Muscle of back (tissue), 11 donors: ENCODE measurements around the gene CRACR2A. TPM values are rescaled to one million over a fixed set of nuclear protein-coding genes. Genes with fewer than 3 reads are reported as not detected.

Source experiments
- DNase-seq, 3 donors: peaks; one replicate each; pipeline versions ENCODE4 v3.0.0 to v3.0.0-alpha.2; 2013
- polyA plus RNA-seq, 10 donors: library from polyadenylated mRNA; unstranded; fragments of 120-200 nt; gene quantifications; one replicate each; pipeline ENCODE4 v1.2.1, GENCODE V29; 2013; ENCODE audit not compliant: insufficient read length in 10 of 10

The CRACR2A gene
- polyA plus RNA-seq, 10 donors, result 1.0 to 2.6 (median 1.6) TPM

DNA sequence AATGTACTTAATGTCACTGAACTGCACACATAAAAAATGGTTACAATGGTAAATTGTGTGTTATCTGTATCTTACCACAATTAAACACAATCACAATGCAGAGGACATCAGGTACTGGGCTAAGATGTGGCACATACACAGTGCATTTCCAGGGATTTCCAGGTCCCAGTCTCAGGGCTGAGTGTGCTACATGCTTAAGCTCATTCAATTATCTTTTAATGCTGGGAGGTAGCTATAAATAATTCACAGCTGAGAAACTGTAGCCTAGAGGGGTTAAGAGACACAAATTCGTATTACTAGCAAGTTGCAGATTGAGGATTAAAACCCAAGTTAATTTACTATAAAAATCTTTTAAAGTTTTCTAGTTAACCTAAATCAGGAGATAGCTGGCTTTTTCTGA is 67.1 kb downstream of the CRACR2A start:
- no peak for DNase-seq

DNA sequence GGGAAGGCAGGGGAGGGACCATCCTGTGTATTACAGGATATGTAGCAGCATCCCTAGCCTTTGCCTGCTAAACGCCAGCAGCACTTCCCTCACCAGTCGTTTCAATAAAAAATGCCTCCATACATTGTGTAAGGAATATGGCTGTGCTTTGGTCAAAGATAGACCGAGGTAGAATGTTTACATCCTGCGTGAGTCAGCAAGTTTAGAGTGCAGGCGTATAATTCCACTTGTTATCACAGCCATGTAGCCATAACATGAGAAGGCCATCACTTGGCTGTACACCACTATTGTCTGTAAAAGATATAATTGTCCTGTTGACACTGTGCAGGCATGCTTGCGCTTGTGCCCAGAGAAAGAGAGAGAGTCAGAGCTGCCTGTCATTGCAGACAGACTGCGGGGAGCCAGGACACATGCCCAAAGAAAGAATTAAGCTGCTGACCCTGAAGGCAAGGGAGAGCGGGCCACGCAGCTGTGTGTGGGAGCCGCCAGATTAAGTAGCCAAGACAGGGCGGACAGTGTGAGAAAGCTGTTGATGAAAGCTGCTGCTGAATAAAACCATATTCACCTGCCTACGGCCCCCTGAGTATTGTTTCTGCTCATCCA is 68.4 kb downstream of the CRACR2A start:
- peak in 1 of 3 donors; percentile 16 for DNase-seq

GRCh38 chr12:3683670-3684069 is 69.2 kb downstream of the CRACR2A start:
- DNase-seq, result no peak

- no peak for DNase-seq
Observed at GRCh38 chr12:3681595-3682061, 71.3 kb downstream of the CRACR2A start.

DNA sequence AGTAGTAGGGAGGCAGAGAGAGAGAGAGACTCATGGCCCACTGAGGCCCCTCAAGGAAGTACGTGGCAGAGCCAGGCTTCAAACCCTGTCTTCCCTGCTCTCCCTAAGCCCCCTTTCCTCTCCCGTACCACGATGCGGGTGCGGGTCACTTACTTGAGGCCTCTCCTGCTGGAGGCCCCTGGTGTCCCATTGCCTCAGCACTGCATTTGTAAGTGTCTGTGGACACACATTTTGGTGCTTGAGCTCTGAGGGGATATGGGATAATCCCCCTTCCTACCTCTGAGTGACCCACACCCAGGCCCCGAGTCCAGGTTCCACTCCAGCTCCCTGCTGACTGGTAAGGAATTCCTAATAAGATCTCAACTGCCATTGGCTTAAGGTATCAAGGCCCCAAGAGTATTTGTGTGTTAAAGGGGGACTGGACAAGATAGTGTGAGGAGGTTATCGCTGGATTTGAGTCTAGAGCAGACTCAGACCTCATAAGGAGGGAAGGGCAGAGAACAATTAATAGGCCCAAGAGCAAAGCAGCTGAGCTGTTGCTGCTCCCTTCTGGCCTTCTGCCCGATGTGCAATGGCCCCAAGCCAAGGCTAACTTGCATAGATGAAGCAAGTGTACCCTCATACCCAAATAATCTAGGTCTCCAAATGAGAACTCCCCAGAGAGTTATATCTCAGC is 71.9 kb downstream of the CRACR2A start:
- DNase-seq, result peak in 2 of 3 donors; percentile 35 to 51

DNA sequence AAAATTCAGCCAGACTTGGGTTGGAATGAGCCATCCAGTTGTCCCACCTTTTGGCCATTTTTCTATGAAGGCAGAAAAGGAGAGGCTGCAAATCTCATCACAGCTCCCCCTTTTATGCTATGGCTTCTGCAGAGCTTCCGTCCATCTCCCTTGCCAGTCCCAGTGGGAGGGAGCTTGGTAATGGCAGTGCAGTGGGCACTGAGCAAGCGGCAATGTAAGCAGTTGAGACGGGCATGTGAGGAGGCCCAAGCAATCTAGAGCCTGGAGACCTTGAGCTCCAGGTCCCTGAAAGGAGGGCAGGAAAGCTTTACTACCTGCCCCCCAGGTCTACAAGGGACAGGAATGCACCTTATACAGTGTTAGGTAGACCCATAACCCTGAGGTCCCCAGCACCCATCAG is 73.1 kb downstream of the CRACR2A start:
- no peak for DNase-seq

- no peak for DNase-seq
Observed at GRCh38 chr12:3677609-3678008, 75.3 kb downstream of the CRACR2A start.

DNA sequence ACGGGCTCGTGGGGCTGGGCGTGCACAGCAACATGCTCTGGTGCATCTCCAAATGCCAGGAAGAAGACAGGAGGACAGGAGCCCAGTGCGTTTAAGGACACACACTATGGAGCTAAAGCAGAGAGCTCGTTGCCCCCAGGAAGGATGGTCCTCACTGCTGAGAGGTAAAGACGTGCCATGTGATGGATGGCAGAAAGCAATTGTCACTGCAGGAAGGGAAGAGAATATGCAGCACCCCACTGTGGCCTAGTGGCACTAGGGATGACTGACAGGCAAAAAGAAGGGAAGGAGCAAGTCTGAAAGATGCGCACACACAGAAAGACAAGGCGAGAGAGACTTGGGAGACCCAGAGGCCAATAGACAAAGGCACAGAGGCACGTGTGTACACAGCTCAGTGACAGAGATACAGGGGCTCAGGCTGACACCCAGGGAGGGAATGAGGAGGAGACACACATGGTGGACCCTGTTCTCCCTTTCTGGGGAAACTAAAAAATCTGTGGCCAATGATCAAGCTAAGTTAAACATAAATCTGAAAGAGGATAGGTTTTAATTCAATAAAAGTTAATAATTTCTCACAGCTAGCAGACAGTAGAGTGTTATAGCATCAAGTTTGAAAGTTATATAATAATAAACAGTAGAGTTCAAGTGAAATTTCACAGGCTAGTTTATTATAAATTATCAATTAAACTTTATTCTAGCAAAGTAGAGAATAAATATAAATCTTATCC is 78.8 kb downstream of the CRACR2A start:
- DNase-seq, result no peak

DNA sequence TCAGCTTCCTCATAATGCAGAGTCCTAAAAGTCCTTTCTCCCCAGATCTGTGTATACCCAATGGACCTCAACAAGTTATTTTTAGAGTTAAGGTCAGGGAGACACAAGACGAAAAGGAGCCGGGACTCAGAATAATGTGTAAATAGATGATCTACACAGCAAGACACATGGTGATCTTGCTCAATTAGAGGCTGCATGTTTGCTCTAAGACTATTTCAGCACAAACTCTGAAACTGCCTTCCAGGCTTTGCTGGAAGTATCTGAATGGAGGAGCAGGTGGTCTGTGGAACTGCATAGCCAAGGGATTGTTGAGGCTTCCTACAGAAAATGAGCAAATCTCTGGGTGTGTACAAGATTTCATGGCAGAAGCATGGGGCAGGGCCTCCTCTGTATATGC is 80.8 kb downstream of the CRACR2A start:
- no peak for DNase-seq

GRCh38 chr12:3671330-3672112 is 81.4 kb downstream of the CRACR2A start:
- no peak for DNase-seq

GRCh38 chr12:3670083-3670620 is 82.8 kb downstream of the CRACR2A start:
- no peak for DNase-seq

GRCh38 chr12:3669594-3669993 is 83.3 kb downstream of the CRACR2A start:
- DNase-seq, result no peak

DNA sequence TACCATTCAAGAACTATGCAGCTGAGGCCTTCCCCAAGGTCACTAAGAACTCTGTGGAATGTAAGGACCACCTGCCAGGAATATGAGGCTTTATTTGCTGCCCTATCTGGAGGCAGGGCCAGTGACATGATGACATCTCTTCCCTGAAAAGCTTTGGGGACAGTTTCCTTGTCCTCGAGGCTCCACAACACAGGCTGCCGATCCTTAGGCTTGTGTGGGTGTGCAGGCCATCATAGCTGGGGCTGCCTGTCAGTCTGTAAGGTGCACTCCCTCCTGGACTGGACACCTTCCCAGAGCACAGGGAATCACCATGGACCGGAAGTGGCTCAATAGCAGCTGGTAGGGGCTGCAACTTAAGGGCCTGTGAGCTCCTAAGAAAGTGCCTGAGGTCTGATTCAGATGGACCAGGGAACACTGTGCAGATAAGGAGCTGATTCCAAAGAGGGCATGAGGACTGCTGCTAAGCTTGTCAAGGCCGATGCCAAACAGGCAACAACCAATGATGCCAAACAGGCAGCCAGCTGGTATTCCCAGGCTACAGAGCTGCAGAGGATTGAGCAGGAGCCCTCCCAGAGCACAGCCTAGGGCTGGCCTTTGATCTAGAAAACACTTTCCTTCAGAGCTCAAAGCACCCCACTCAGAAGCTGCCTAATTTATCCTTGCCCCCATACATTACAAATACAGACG is 84.3 kb downstream of the CRACR2A start:
- DNase-seq, result no peak

DNA sequence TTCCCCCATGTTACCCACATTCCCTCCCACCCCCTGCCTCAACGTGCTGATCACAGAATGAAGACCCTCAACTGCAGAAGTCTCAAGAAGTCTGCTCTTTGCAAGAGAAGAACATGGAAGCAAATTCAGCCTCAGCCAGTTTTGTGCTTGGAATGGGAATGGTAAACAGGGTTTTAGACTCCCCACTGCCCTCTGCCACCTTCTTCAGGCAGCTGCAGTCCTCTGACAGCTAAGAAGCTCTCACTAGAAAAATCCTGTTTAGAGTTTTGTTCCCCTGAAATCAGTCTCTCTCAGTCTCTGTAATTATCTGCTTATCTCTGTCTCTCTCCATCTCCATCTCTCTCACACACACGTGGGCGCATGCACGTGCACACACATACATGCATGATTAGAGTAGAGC is 85.4 kb downstream of the CRACR2A start:
- DNase-seq, result no peak

GRCh38 chr12:3666441-3666840 is 86.5 kb downstream of the CRACR2A start:
- DNase-seq, result no peak

- DNase-seq, result no peak
Observed at GRCh38 chr12:3662521-3662921, 90.4 kb downstream of the CRACR2A start.

DNA sequence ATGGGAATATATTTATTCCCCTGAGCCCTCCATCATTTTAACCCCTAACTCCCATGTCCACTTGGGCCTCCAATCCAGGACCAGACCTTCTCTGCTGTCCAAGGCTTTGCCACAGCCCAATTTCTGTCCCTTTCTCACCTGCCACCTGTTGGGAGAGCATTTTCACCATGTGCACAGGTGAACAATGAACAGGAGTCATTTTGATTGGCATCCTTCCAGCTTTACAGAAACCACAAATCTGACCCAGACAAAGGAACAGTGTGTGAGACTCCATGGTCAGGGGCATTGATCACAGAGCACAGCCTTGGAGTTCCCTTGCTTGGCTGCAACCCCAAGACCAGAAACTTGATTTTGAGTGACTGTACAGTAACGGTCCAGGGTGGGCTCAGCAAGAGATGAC is 91.9 kb downstream of the CRACR2A start:
- no peak for DNase-seq

DNA sequence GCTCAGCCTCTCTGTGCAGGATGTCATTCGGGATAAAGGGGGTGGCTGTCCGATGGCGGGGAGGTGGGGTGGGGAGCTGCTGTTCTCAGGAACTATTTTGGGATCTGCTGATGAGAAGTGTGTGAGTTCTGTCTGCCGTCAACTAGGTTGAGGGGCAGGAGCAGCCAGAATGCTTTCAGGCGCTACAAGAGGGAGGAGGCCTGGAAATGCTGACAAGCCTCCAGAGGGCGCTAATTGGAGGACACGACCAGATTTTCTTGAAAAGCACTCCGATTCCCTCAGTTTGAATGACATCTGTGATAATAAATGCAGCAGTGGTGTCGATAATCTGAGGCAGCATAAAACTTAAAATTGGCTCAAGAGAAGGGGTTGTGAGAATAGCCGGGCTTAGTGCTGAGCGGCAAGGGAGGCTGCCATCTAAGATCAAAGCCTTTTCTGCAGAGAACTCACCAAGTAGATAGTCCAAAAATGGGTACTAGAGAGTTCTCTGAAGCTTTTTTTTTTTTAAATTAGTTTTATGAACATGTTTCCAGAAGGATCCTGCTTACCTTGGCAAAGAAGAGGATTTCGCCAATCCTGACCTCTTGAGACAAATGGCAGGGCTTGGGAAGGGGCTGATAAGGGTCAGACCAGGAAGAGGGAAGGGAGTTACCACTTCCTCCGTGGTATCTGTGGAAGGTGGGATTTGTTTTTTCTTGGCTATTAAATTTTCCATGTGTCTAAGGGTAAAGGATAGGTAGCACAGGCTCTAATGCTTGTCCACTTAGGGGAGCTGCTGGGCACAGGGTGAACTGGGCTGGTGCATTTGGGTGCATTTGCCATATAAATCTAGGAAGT is 94.4 kb downstream of the CRACR2A start:
- DNase-seq, result peak in 1 of 3 donors; percentile 21

- no peak for DNase-seq
Observed at GRCh38 chr12:3656946-3657622, 95.8 kb downstream of the CRACR2A start.
